ENCODE data around the gene ABCA2.

DNA sequence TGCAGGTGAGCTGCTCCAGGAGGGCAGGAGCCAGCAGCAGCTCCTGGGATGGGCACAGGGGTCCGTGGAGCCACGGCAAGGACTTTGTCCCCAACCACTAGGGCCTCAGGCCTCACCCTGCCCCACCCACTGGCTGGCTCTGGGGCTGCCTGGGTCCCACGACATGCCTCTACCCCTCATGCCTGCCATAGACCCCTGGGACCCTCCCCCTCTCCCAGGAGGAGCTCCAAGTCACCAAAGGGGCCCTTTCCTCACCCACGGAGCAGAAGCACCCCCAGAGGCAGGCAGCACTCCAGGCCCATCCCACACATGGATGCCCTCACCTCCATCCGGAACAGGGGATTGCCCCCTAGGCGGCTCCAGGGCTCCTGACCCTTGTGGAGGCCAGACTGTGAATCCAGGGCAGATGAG is 6.5 kb downstream of the ABCA2 start:
- TF ChIP-seq EP300 (IDR thresholded peaks at IDR 0.05), result no peak
- TF ChIP-seq, protein P1, sequence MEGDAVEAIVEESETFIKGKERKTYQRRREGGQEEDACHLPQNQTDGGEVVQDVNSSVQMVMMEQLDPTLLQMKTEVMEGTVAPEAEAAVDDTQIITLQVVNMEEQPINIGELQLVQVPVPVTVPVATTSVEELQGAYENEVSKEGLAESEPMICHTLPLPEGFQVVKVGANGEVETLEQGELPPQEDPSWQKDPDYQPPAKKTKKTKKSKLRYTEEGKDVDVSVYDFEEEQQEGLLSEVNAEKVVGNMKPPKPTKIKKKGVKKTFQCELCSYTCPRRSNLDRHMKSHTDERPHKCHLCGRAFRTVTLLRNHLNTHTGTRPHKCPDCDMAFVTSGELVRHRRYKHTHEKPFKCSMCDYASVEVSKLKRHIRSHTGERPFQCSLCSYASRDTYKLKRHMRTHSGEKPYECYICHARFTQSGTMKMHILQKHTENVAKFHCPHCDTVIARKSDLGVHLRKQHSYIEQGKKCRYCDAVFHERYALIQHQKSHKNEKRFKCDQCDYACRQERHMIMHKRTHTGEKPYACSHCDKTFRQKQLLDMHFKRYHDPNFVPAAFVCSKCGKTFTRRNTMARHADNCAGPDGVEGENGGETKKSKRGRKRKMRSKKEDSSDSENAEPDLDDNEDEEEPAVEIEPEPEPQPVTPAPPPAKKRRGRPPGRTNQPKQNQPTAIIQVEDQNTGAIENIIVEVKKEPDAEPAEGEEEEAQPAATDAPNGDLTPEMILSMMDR (IDR thresholded peaks at IDR 0.05), result no peak
- TF ChIP-seq POLR2A (IDR thresholded peaks at IDR 0.05), result no peak
